HepG2 (cell line): ENCODE measurements around the gene PHLDB1. TPM values are rescaled to one million over a fixed set of nuclear protein-coding genes. Genes with fewer than 3 reads are reported as not detected.

Experiments
- ARNT ChIP-seq: fragments of 450-650 bp; IDR thresholded peaks from 2 replicates; pipeline ENCODE4 v1.6.1; 2017
- HMG20B ChIP-seq: conservative IDR thresholded peaks from 2 replicates; pipeline ENCODE4 v1.6.1; 2016; ENCODE audit warnings: missing genetic modification reagents, missing compliant biosample characterization
- MEIS2 ChIP-seq: sonication (generic); formaldehyde crosslinking; IDR thresholded peaks from 2 replicates; pipeline ENCODE4 v1.9.0; 2021; ENCODE audit warnings: mild to moderate bottlenecking, missing genetic modification reagents
- MZF1 ChIP-seq: sonication (generic); formaldehyde crosslinking; IDR thresholded peaks from 2 replicates; pipeline ENCODE4 v1.8.1; 2023; ENCODE audit warnings: mild to moderate bottlenecking, missing genetic modification reagents, borderline replicate concordance
- NPAS2 ChIP-seq: sonication (generic); formaldehyde crosslinking; IDR thresholded peaks from 2 replicates; pipeline ENCODE4 v1.8.0; 2022; ENCODE audit warnings: mild to moderate bottlenecking, missing genetic modification reagents, borderline replicate concordance
- NR2F1 ChIP-seq, 2 experiments: fragments of 450-650 bp in 1 of 2; formaldehyde crosslinking in 1 of 2; IDR thresholded peaks; 2 replicates each; pipeline versions ENCODE4 v1.5.0 to v1.6.1; 2016 to 2020; ENCODE audit warnings: mild to moderate bottlenecking in 1 of 2, missing compliant biosample characterization in 1 of 2, missing genetic modification reagents in 1 of 2, moderate library complexity in 1 of 2
- ONECUT2 ChIP-seq: sonication (generic); formaldehyde crosslinking; IDR thresholded peaks from 2 replicates; pipeline ENCODE4 v1.4.0; 2020; ENCODE audit warnings: missing genetic modification reagents
- ZNF468 ChIP-seq: sonication (generic); formaldehyde crosslinking; IDR thresholded peaks from 2 replicates; pipeline ENCODE4 v1.8.0; 2022; ENCODE audit warnings: mild to moderate bottlenecking, moderate library complexity, missing genetic modification reagents
- polyA plus RNA-seq, 8 experiments: library from polyadenylated mRNA; depleted of rRNA in 3 of 8; stranded (reverse) in 7 of 8; unstranded in 1 of 8; fragments of >200 nt; fragmentation: Illumina TruSeq in 4 of 8; extraction: Trizol in 4 of 8; gene quantifications; 2 replicates each; pipeline versions ENCODE4 v1.2.1 to v1.2.3, GENCODE V29; 2011 to 2016; ENCODE audit warnings: low read depth in 4 of 8, missing spikeins in 1 of 8, mixed read lengths in 1 of 8; ENCODE audit not compliant: insufficient read depth in 1 of 8
- total RNA-seq, 5 experiments: library from RNA; depleted of rRNA; stranded (reverse); fragments of >200 nt; fragmentation: Illumina TruSeq; extraction: Trizol; gene quantifications; 2 replicates each; pipeline ENCODE4 v1.2.3, GENCODE V29; 2016; ENCODE audit warnings: low read depth in 1 of 5
- TF ChIP-seq, protein P1 (sequence below): sonication (generic); formaldehyde crosslinking; IDR thresholded peaks from 2 replicates; pipeline ENCODE4 v1.4.0; 2020; ENCODE audit warnings: missing genetic modification reagents
- TF ChIP-seq, protein P2 (sequence below): sonication (generic); formaldehyde crosslinking; conservative IDR thresholded peaks from 2 replicates; pipeline ENCODE4 v1.8.0; 2022; ENCODE audit warnings: low read depth, missing genetic modification reagents
- TF ChIP-seq, protein P3 (sequence below): sonication (generic); formaldehyde crosslinking; IDR thresholded peaks from 2 replicates; pipeline ENCODE4 v1.5.1; 2020; ENCODE audit warnings: mild to moderate bottlenecking, moderate library complexity, missing genetic modification reagents
- TF ChIP-seq, protein P4 (sequence below): sonication (generic); formaldehyde crosslinking; IDR thresholded peaks from 2 replicates; pipeline ENCODE4 v1.4.0; 2020; ENCODE audit warnings: missing genetic modification reagents
- TF ChIP-seq, protein P5 (sequence below): sonication (generic); formaldehyde crosslinking; IDR thresholded peaks from 2 replicates; pipeline ENCODE4 v1.4.0; 2020; ENCODE audit warnings: missing genetic modification reagents
- TF ChIP-seq, protein P6 (sequence below): IDR thresholded peaks from 2 replicates; pipeline ENCODE4 v1.4.0; 2020; ENCODE audit warnings: mild to moderate bottlenecking, missing genetic modification reagents
- TF ChIP-seq, protein P7 (sequence below): sonication (generic); formaldehyde crosslinking; IDR thresholded peaks from 2 replicates; pipeline ENCODE4 v1.5.0; 2020; ENCODE audit warnings: mild to moderate bottlenecking, missing genetic modification reagents

Gene PHLDB1
- total and polyA plus RNA-seq, 2 of the 13 experiments (the other 11 are each of a cell fraction or from before 2014, with no cell fraction given), result 13.8 to 14.2 TPM

DNA sequence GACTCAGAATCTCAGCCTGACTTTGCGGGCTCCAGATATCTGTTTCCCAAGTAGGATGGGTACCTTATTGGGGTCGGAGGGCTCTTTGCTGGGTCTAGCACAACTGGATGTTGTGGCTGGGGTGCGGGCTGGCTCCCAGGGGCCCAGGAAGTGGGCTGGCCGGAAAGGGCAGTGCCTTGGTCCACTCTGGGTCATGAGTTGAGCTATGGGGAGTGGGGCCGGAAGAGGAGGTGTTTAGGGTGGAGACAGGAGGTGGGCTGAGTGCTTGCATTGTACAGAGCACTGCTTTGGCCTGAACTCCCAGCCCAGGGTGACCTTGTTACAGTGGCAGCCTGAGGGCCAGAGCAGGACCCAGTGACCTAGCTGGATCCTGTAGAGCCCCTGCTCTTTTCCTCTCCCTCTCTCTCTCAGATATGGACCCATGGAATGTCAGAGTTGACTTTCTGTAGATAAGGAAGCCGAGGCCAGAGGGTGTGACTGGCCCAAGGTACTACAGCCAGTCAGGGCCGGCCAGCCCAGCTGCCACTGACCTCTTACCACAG lies 13.2 kb downstream of the PHLDB1 start (continued):
- peak in 1 of 2 experiments; percentile 49; a peak in 1 of 4 replicates for TF ChIP-seq NR2F1 (CRISPR knock-in tag; IDR thresholded peaks at IDR 0.05)
- no peak for TF ChIP-seq ARNT
- TF ChIP-seq, protein P1, sequence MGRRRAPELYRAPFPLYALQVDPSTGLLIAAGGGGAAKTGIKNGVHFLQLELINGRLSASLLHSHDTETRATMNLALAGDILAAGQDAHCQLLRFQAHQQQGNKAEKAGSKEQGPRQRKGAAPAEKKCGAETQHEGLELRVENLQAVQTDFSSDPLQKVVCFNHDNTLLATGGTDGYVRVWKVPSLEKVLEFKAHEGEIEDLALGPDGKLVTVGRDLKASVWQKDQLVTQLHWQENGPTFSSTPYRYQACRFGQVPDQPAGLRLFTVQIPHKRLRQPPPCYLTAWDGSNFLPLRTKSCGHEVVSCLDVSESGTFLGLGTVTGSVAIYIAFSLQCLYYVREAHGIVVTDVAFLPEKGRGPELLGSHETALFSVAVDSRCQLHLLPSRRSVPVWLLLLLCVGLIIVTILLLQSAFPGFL (CRISPR knock-in tag), result no peak
- TF ChIP-seq, protein P2, sequence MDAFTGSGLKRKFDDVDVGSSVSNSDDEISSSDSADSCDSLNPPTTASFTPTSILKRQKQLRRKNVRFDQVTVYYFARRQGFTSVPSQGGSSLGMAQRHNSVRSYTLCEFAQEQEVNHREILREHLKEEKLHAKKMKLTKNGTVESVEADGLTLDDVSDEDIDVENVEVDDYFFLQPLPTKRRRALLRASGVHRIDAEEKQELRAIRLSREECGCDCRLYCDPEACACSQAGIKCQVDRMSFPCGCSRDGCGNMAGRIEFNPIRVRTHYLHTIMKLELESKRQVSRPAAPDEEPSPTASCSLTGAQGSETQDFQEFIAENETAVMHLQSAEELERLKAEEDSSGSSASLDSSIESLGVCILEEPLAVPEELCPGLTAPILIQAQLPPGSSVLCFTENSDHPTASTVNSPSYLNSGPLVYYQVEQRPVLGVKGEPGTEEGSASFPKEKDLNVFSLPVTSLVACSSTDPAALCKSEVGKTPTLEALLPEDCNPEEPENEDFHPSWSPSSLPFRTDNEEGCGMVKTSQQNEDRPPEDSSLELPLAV, result no peak
- TF ChIP-seq MEIS2 (CRISPR knock-in tag), result no peak
- TF ChIP-seq, protein P3, sequence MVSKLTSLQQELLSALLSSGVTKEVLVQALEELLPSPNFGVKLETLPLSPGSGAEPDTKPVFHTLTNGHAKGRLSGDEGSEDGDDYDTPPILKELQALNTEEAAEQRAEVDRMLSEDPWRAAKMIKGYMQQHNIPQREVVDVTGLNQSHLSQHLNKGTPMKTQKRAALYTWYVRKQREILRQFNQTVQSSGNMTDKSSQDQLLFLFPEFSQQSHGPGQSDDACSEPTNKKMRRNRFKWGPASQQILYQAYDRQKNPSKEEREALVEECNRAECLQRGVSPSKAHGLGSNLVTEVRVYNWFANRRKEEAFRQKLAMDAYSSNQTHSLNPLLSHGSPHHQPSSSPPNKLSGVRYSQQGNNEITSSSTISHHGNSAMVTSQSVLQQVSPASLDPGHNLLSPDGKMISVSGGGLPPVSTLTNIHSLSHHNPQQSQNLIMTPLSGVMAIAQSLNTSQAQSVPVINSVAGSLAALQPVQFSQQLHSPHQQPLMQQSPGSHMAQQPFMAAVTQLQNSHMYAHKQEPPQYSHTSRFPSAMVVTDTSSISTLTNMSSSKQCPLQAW (CRISPR knock-in tag), result no peak
- TF ChIP-seq, protein P4, sequence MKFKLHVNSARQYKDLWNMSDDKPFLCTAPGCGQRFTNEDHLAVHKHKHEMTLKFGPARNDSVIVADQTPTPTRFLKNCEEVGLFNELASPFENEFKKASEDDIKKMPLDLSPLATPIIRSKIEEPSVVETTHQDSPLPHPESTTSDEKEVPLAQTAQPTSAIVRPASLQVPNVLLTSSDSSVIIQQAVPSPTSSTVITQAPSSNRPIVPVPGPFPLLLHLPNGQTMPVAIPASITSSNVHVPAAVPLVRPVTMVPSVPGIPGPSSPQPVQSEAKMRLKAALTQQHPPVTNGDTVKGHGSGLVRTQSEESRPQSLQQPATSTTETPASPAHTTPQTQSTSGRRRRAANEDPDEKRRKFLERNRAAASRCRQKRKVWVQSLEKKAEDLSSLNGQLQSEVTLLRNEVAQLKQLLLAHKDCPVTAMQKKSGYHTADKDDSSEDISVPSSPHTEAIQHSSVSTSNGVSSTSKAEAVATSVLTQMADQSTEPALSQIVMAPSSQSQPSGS (CRISPR knock-in tag), result no peak
- TF ChIP-seq, protein P5, sequence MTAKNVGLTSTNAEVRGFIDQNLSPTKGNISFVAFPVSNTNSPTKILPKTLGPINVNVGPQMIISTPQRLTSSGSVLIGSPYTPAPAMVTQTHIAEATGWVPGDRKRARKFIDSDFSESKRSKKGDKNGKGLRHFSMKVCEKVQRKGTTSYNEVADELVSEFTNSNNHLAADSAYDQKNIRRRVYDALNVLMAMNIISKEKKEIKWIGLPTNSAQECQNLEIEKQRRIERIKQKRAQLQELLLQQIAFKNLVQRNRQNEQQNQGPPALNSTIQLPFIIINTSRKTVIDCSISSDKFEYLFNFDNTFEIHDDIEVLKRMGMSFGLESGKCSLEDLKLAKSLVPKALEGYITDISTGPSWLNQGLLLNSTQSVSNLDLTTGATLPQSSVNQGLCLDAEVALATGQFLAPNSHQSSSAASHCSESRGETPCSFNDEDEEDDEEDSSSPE, result no peak
- TF ChIP-seq, protein P6, sequence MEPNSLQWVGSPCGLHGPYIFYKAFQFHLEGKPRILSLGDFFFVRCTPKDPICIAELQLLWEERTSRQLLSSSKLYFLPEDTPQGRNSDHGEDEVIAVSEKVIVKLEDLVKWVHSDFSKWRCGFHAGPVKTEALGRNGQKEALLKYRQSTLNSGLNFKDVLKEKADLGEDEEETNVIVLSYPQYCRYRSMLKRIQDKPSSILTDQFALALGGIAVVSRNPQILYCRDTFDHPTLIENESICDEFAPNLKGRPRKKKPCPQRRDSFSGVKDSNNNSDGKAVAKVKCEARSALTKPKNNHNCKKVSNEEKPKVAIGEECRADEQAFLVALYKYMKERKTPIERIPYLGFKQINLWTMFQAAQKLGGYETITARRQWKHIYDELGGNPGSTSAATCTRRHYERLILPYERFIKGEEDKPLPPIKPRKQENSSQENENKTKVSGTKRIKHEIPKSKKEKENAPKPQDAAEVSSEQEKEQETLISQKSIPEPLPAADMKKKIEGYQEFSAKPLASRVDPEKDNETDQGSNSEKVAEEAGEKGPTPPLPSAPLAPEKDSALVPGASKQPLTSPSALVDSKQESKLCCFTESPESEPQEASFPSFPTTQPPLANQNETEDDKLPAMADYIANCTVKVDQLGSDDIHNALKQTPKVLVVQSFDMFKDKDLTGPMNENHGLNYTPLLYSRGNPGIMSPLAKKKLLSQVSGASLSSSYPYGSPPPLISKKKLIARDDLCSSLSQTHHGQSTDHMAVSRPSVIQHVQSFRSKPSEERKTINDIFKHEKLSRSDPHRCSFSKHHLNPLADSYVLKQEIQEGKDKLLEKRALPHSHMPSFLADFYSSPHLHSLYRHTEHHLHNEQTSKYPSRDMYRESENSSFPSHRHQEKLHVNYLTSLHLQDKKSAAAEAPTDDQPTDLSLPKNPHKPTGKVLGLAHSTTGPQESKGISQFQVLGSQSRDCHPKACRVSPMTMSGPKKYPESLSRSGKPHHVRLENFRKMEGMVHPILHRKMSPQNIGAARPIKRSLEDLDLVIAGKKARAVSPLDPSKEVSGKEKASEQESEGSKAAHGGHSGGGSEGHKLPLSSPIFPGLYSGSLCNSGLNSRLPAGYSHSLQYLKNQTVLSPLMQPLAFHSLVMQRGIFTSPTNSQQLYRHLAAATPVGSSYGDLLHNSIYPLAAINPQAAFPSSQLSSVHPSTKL (CRISPR knock-in tag), result 0 out of 2 replicates have a peak, but pooled peaks have one; percentile 6
- TF ChIP-seq MZF1 (CRISPR knock-in tag), result peak; percentile 15; the same call in 1 of the 2 replicates
- TF ChIP-seq, protein P7, sequence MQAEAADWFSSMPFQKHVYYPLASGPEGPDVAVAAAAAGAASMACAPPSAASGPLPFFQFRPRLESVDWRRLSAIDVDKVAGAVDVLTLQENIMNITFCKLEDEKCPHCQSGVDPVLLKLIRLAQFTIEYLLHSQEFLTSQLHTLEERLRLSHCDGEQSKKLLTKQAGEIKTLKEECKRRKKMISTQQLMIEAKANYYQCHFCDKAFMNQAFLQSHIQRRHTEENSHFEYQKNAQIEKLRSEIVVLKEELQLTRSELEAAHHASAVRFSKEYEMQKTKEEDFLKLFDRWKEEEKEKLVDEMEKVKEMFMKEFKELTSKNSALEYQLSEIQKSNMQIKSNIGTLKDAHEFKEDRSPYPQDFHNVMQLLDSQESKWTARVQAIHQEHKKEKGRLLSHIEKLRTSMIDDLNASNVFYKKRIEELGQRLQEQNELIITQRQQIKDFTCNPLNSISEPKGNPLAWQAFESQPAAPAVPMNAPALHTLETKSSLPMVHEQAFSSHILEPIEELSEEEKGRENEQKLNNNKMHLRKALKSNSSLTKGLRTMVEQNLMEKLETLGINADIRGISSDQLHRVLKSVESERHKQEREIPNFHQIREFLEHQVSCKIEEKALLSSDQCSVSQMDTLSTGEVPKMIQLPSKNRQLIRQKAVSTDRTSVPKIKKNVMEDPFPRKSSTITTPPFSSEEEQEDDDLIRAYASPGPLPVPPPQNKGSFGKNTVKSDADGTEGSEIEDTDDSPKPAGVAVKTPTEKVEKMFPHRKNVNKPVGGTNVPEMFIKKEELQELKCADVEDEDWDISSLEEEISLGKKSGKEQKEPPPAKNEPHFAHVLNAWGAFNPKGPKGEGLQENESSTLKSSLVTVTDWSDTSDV (CRISPR knock-in tag), result no peak; the same call in 1 of the 2 replicates
- TF ChIP-seq HMG20B (CRISPR knock-in tag), result 0 out of 2 replicates have a peak, but pooled peaks have one; percentile 38
- TF ChIP-seq ZNF468 (CRISPR knock-in tag), result no peak
- no peak for TF ChIP-seq ONECUT2 (CRISPR knock-in tag)
- no peak for TF ChIP-seq NPAS2 (CRISPR knock-in tag)
